HepG2 (cell line): ENCODE results near the gene TIMM8B. TPM values are rescaled to one million over a fixed set of nuclear protein-coding genes. Genes with fewer than 3 reads are reported as not detected.

ENCODE experiments used
- AHDC1 ChIP-seq: sonication (generic); formaldehyde crosslinking; IDR thresholded peaks from 2 replicates; pipeline ENCODE4 v1.5.1; 2020; ENCODE audit warnings: mild to moderate bottlenecking, missing genetic modification reagents, borderline replicate concordance
- ATAD3A ChIP-seq: sonication (generic); formaldehyde crosslinking; IDR thresholded peaks from 2 replicates; pipeline ENCODE4 v1.4.0; 2020; ENCODE audit warnings: missing genetic modification reagents
- ELK4 ChIP-seq: sonication (generic); formaldehyde crosslinking; IDR thresholded peaks from 2 replicates; pipeline ENCODE4 v1.9.0; 2021; ENCODE audit warnings: missing genetic modification reagents, borderline replicate concordance
- KIAA2018 ChIP-seq: sonication (generic); formaldehyde crosslinking; IDR thresholded peaks from 2 replicates; pipeline ENCODE4 v1.5.0; 2020; ENCODE audit warnings: mild to moderate bottlenecking, missing genetic modification reagents, borderline replicate concordance
- MAFF ChIP-seq: IDR thresholded peaks from 2 replicates; pipeline ENCODE4 v1.6.1; 2011; ENCODE audit warnings: low read depth, low read length, improper control_type of control experiment
- TFAP4 ChIP-seq: sonication (generic); IDR thresholded peaks from 2 replicates; pipeline ENCODE4 v1.6.1; 2016; ENCODE audit warnings: low read depth, borderline replicate concordance
- ZFAT ChIP-seq: sonication (generic); formaldehyde crosslinking; conservative IDR thresholded peaks from 2 replicates; pipeline ENCODE4 v1.8.1; 2023; ENCODE audit warnings: missing genetic modification reagents, inconsistent platforms
- ZNF546 ChIP-seq: sonication (generic); formaldehyde crosslinking; conservative IDR thresholded peaks from 2 replicates; pipeline ENCODE4 v1.8.1; 2023; ENCODE audit warnings: mild to moderate bottlenecking, missing genetic modification reagents
- ZUFSP ChIP-seq: sonication (generic); formaldehyde crosslinking; IDR thresholded peaks from 2 replicates; pipeline ENCODE4 v1.9.0; 2021; ENCODE audit warnings: missing genetic modification reagents, mild to moderate bottlenecking, borderline replicate concordance
- polyA plus RNA-seq, 8 experiments: library from polyadenylated mRNA; depleted of rRNA in 3 of 8; stranded (reverse) in 7 of 8; unstranded in 1 of 8; fragments of >200 nt; fragmentation: Illumina TruSeq in 4 of 8; extraction: Trizol in 4 of 8; gene quantifications; 2 replicates each; pipeline versions ENCODE4 v1.2.1 to v1.2.3, GENCODE V29; 2011 to 2016; ENCODE audit warnings: low read depth in 4 of 8, missing spikeins in 1 of 8, mixed read lengths in 1 of 8; ENCODE audit not compliant: insufficient read depth in 1 of 8
- total RNA-seq, 5 experiments: library from RNA; depleted of rRNA; stranded (reverse); fragments of >200 nt; fragmentation: Illumina TruSeq; extraction: Trizol; gene quantifications; 2 replicates each; pipeline ENCODE4 v1.2.3, GENCODE V29; 2016; ENCODE audit warnings: low read depth in 1 of 5

TIMM8B gene
- total and polyA plus RNA-seq, 2 of the 13 experiments (the other 11 are each of a cell fraction or from before 2014, with no cell fraction given) = 84.5 to 98.3 TPM

- no peak for TF ChIP-seq AHDC1 (CRISPR knock-in tag)
- no peak for TF ChIP-seq ZFAT
- TF ChIP-seq ZUFSP = no peak
- no peak for TF ChIP-seq TFAP4
- no peak for TF ChIP-seq KIAA2018 (CRISPR knock-in tag)
- TF ChIP-seq ELK4 = no peak
- no peak for TF ChIP-seq ATAD3A (CRISPR knock-in tag)
- no peak for TF ChIP-seq ZNF546 (CRISPR knock-in tag)
- TF ChIP-seq MAFF = no peak
These were observed 12.4 kb downstream of the TIMM8B start, which contains the start of the genes NKAPD1 and PIH1D2 (continued) for GRCh38 chr11:112073941-112074811.
